Body of pancreas (tissue), 4 donors: ENCODE measurements around the gene TMEM250. TPM values are rescaled to one million over a fixed set of nuclear protein-coding genes. Genes with fewer than 3 reads are reported as not detected.

Experiments
- ATAC-seq: fragments of 150-250 bp; one replicate; pipeline ENCODE4 v1.9.1; 2016
- DNase-seq, 4 donors: peaks; one replicate each; pipeline ENCODE4 v3.0.0-alpha.2; 2019
- H3K27ac ChIP-seq, 4 donors: fragments of 200-600 bp; sonication (generic); 1 replicate in 3 of 4; 2 replicates in 1 of 4; pipeline versions ENCODE4 v1.5.1 to v1.6.1; 2016 to 2019; ENCODE audit warnings: mild to moderate bottlenecking in 1 of 4, mixed read lengths in 1 of 4, moderate library complexity in 1 of 4
- H3K27me3 ChIP-seq, 2 donors: fragments of 200-600 bp; sonication (generic); one replicate each; pipeline ENCODE4 v1.6.0; 2016; ENCODE audit warnings: mild to moderate bottlenecking in 1 of 2
- H3K36me3 ChIP-seq, 2 donors: fragments of 200-600 bp; sonication (generic); replicated peaks in 1 of 2; 2 replicates each; pipeline ENCODE4 v1.5.1; 2016; ENCODE audit warnings: low read depth in 2 of 2; ENCODE audit not compliant: insufficient read depth in 1 of 2
- H3K4me1 ChIP-seq: fragments of 200-600 bp; sonication (generic); one replicate; pipeline ENCODE4 v1.6.0; 2016
- H3K4me3 ChIP-seq, 2 donors: fragments of 200-600 bp; sonication (generic); 1 replicate in 1 of 2; 2 replicates in 1 of 2; pipeline ENCODE4 v1.5.1; 2016 to 2019
- H3K9me3 ChIP-seq, 3 donors: fragments of 200-600 bp; sonication (generic); 1 replicate in 2 of 3; 2 replicates in 1 of 3; pipeline ENCODE4 v1.5.1; 2016
- CTCF ChIP-seq, 7 experiments: fragments of 450-650 bp in 4 of 7; fragments of 200-600 bp in 3 of 7; sonication (generic) in 3 of 7; IDR thresholded peaks; one replicate each; pipeline ENCODE4 v1.5.1; 2016 to 2019; ENCODE audit warnings: antibody characterized with exemption in 7 of 7
- POLR2A ChIP-seq, 3 donors: fragments of 450-650 bp; IDR thresholded peaks; one replicate each; pipeline ENCODE4 v1.6.1; 2016; ENCODE audit warnings: antibody characterized with exemption in 3 of 3, mild to moderate bottlenecking in 2 of 3
- WGBS, 2 donors: methylation state at CpG; one replicate each; pipeline ENCODE4 v1.1.5; 2017; 5-methylcytosine and 5-hydroxymethylcytosine counted together
- intact Hi-C: fragments of 100-400 bp; cut with DNase I; formaldehyde crosslinking; loops from one replicate; pipeline ENCODE4 v1.15.1; 2023
- total RNA-seq, 2 donors: library from RNA; depleted of rRNA; stranded (reverse); fragments of >200 nt; gene quantifications; one replicate each; pipeline ENCODE4 v1.1.0, GENCODE V29; 2016

TMEM250 gene
- total RNA-seq, 2 donors from 2014 or later, result 21.3 to 47.1 TPM

- Histone ChIP-seq H3K4me1 (peaks cover 34% of the 10 kb centered on the region), H3K27ac (no peak overlapping the region), H3K36me3 (peaks cover 0 to 7% of the 10 kb centered on the region in 2 donors), H3K27me3 (no peaks in the 10 kb centered on the region), H3K9me3 (no peaks in the 10 kb centered on the region), H3K4me3 (no peak overlapping the region)
- 81 to 83% methylated on average over 14 to 17 of the region's 18 CpGs for WGBS, 2 donors
- TF ChIP-seq CTCF (IDR thresholded peaks at IDR 0.05) (no peak), POLR2A (IDR thresholded peaks at IDR 0.05) (no peak)
- intact Hi-C loops, result loop anchor here (5.0 to 10.0 kb wide), 2 partner anchors 253 to 416 kb away; partner anchors contain the start of gene KCNT1
- ATAC-seq (no peak), DNase-seq (no peak)
These were observed 1.8 kb upstream of the TMEM250 start for GRCh38 chr9:136120438-136120844.

- 49 to 54% methylated on average over 11 of the region's 11 CpGs for WGBS, 2 donors
- H3K27me3 ChIP-seq, result no peaks in the 10 kb centered on the region
- no peaks in the 10 kb centered on the region for H3K9me3 ChIP-seq
- ATAC-seq (no peak), DNase-seq (no peak)
- TF ChIP-seq CTCF (IDR thresholded peaks at IDR 0.05), result no peak
- no peak for TF ChIP-seq POLR2A (IDR thresholded peaks at IDR 0.05)
- intact Hi-C loops, result loop anchor here (5.0 to 10.0 kb wide), 2 partner anchors 253 to 415 kb away; partner anchors contain the start of gene KCNT1
- H3K4me1 ChIP-seq, result peaks cover 34% of the 10 kb centered on the region
- no peak overlapping the region for H3K4me3 ChIP-seq
- peaks cover 0 to 7% of the 10 kb centered on the region in 2 donors for H3K36me3 ChIP-seq
- H3K27ac ChIP-seq, result peak overlapping the region in 3 of 4 donors; percentile 80 to 97 (median 88)
These were observed 1.3 kb upstream of the TMEM250 start for GRCh38 chr9:136119883-136120393.

GRCh38 chr9:136119061-136119882 is 597 bp upstream of the TMEM250 start:
- WGBS, 2 donors, result 0 to 1% methylated on average over 11 to 64 of the region's 64 CpGs
- no peaks in the 10 kb centered on the region for H3K27me3 ChIP-seq
- peak overlapping the region; percentile 77 to 97 (median 84) for H3K27ac ChIP-seq
- peak in 2 of 3 donors; percentile 67 to 85 for TF ChIP-seq POLR2A (IDR thresholded peaks at IDR 0.05)
- peak in 1 of 7 experiments; percentile 34 for TF ChIP-seq CTCF (IDR thresholded peaks at IDR 0.05)
- DNase-seq, result no peak
- intact Hi-C loops, result no loop called here
- H3K9me3 ChIP-seq, result no peaks in the 10 kb centered on the region
- H3K4me1 ChIP-seq, result peaks cover 34% of the 10 kb centered on the region
- peak overlapping the region; percentile 24 to 83 for H3K4me3 ChIP-seq
- ATAC-seq, result no peak
- H3K36me3 ChIP-seq, result peaks cover 0 to 7% of the 10 kb centered on the region in 2 donors

GRCh38 chr9:136117916-136118319 is 757 bp downstream of the TMEM250 start:
- ATAC-seq, result peak; percentile 4
- 0 to 2% methylated on average over 9 to 32 of the region's 36 CpGs for WGBS, 2 donors
- intact Hi-C loops, result no loop called here

More at GRCh38 chr9:136117916-136118319, 757 bp downstream of the TMEM250 start:
- Histone ChIP-seq H3K4me1 (peaks cover 32% of the 10 kb centered on the region), H3K27me3 (no peaks in the 10 kb centered on the region), H3K9me3 (no peaks in the 10 kb centered on the region), H3K27ac (peak overlapping the region; percentile 77 to 97 (median 84)), H3K36me3 (peaks cover 0 to 7% of the 10 kb centered on the region in 2 donors), H3K4me3 (peak overlapping the region; percentile 63 to 83)
- TF ChIP-seq POLR2A (IDR thresholded peaks at IDR 0.05) (no peak), CTCF (IDR thresholded peaks at IDR 0.05) (no peak)
- DNase-seq, result peak in 2 of 4 donors; percentile 47 to 57
